Suprapubic skin (tissue), 3 donors: ENCODE measurements around the gene OSBPL6.

Source experiments
- EP300 ChIP-seq: sonication (generic); formaldehyde crosslinking; IDR thresholded peaks from one replicate; pipeline ENCODE4 v1.6.1; 2017; ENCODE audit warnings: antibody characterized with exemption
- TF ChIP-seq, protein P1 (sequence below), 2 donors: fragments of 200-600 bp in 1 of 2; fragments of 450-650 bp in 1 of 2; sonication (generic) in 1 of 2; IDR thresholded peaks; one replicate each; pipeline ENCODE4 v1.5.1; 2016 to 2019; ENCODE audit warnings: antibody characterized with exemption in 2 of 2, mild to moderate bottlenecking in 1 of 2, moderate library complexity in 1 of 2

- no peak for TF ChIP-seq EP300
- TF ChIP-seq, protein P1, sequence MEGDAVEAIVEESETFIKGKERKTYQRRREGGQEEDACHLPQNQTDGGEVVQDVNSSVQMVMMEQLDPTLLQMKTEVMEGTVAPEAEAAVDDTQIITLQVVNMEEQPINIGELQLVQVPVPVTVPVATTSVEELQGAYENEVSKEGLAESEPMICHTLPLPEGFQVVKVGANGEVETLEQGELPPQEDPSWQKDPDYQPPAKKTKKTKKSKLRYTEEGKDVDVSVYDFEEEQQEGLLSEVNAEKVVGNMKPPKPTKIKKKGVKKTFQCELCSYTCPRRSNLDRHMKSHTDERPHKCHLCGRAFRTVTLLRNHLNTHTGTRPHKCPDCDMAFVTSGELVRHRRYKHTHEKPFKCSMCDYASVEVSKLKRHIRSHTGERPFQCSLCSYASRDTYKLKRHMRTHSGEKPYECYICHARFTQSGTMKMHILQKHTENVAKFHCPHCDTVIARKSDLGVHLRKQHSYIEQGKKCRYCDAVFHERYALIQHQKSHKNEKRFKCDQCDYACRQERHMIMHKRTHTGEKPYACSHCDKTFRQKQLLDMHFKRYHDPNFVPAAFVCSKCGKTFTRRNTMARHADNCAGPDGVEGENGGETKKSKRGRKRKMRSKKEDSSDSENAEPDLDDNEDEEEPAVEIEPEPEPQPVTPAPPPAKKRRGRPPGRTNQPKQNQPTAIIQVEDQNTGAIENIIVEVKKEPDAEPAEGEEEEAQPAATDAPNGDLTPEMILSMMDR (IDR thresholded peaks at IDR 0.05), result no peak
These were observed 87.9 kb downstream of the OSBPL6 start for GRCh38 chr2:178282075-178282815.
